PFSK-1 (cell line): ENCODE measurements around the gene STIL.

Experiments
- POLR2AphosphoS5 ChIP-seq: IDR thresholded peaks from 2 replicates; pipeline ENCODE4 v1.6.1; 2012; ENCODE audit warnings: low read depth, mild to moderate bottlenecking, control low read depth, low read length, moderate library complexity
- SIN3A ChIP-seq: IDR thresholded peaks from 2 replicates; pipeline ENCODE4 v1.6.1; 2012; ENCODE audit warnings: mild to moderate bottlenecking, low read length, moderate library complexity, borderline replicate concordance; ENCODE audit not compliant: insufficient read depth
- TAF1 ChIP-seq: IDR thresholded peaks from 2 replicates; pipeline ENCODE4 v1.6.1; 2012; ENCODE audit warnings: low read length, control low read depth, borderline replicate concordance; ENCODE audit not compliant: insufficient read depth
- TF ChIP-seq, protein P1 (sequence below), 2 experiments: IDR thresholded peaks; 2 replicates each; pipeline versions ENCODE4 v1.6.1 to v1.8.0; 2011 to 2012; ENCODE audit warnings: low read depth in 2 of 2, low read length in 2 of 2, control low read depth in 1 of 2, inconsistent platforms in 1 of 2, mild to moderate bottlenecking in 1 of 2, moderate library complexity in 1 of 2; ENCODE audit not compliant: insufficient read depth in 1 of 2

DNA sequence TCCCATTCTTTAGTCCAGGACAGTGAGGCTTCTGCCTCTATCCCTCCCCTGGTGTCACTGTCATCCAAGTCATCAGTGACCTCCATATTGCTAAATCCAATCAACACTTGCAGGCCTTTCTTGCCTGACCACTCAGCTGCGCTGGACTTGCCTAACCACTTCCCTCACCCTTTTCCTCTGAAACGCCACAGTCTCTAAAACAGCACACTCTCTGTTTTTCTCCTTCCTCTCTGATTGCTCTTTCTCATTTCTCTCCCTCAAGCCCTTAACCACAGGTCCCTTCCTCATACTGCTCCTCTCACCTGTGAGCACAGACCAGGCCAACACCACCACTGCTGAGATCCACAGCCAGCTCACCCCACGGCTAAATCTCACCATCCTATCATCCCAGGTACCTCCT is 99.4 kb downstream of the STIL start:
- TF ChIP-seq, protein P1, sequence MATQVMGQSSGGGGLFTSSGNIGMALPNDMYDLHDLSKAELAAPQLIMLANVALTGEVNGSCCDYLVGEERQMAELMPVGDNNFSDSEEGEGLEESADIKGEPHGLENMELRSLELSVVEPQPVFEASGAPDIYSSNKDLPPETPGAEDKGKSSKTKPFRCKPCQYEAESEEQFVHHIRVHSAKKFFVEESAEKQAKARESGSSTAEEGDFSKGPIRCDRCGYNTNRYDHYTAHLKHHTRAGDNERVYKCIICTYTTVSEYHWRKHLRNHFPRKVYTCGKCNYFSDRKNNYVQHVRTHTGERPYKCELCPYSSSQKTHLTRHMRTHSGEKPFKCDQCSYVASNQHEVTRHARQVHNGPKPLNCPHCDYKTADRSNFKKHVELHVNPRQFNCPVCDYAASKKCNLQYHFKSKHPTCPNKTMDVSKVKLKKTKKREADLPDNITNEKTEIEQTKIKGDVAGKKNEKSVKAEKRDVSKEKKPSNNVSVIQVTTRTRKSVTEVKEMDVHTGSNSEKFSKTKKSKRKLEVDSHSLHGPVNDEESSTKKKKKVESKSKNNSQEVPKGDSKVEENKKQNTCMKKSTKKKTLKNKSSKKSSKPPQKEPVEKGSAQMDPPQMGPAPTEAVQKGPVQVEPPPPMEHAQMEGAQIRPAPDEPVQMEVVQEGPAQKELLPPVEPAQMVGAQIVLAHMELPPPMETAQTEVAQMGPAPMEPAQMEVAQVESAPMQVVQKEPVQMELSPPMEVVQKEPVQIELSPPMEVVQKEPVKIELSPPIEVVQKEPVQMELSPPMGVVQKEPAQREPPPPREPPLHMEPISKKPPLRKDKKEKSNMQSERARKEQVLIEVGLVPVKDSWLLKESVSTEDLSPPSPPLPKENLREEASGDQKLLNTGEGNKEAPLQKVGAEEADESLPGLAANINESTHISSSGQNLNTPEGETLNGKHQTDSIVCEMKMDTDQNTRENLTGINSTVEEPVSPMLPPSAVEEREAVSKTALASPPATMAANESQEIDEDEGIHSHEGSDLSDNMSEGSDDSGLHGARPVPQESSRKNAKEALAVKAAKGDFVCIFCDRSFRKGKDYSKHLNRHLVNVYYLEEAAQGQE (IDR thresholded peaks at IDR 0.05; ENCODE audit: insufficient read depth in 1 of 2, low read depth in 2 of 2, low read length in 2 of 2), result no peak
- no peak for TF ChIP-seq POLR2AphosphoS5
- TF ChIP-seq TAF1, result no peak
- TF ChIP-seq SIN3A, result no peak
